HG02943 (cell line): ENCODE results near the gene ERBB4.

Experiments
- ATAC-seq: cut with Tn5 transposase; IDR thresholded peaks from one replicate; pipeline ENCODE4 v1.9.1; 2021; ENCODE audit warnings: mild to moderate bottlenecking, low read depth, moderate library complexity; ENCODE audit not compliant: unreplicated experiment

ERBB4 gene

DNA sequence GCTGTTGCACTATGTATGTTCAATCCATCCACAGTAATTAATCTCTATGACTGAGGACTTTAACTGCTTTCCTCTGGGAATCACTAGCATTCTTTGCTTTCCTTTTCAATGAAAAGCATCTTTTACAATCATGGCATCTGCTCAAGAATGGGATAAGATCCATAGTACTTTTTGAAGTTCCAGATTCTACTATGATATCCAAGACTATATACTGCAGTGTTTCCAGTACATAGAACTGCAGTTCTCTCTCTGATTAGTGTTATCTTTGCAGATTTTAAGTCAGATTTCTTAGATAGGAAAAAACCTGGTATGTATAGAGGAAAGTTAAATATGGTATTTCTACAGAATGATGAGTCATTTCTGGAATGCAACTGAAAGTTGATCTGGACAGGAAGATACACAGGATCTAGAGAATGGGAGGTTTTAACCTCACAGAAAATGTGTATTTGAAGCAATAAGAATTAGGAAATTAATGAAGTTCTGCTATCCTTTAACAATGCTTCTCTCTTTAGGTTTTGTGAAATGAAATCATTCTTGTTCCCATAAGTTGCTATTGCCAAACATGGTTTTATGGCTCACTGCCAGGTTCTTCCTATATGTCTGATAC, 670.7 kb downstream of the ERBB4 start:
- ATAC-seq = no peak

DNA sequence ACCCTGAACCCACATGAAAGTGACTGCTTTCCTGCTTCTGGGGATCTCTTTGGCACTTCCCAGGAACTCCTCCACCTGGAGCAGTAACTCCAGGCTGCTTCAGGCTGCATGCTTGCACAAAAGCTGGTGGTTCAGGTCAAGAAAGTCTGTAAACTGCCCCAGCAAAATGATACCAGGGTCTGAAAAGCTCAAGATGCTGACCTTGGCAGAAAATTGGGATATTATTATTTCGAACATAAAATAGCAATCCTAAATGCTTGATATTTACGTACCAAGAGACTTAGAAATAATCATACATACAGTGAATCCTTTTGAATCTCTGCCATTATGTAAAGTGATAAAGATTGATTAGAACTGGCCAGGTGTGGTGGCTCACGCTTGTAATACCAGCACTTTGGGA, 674.3 kb downstream of the ERBB4 start:
- ATAC-seq = no peak

DNA sequence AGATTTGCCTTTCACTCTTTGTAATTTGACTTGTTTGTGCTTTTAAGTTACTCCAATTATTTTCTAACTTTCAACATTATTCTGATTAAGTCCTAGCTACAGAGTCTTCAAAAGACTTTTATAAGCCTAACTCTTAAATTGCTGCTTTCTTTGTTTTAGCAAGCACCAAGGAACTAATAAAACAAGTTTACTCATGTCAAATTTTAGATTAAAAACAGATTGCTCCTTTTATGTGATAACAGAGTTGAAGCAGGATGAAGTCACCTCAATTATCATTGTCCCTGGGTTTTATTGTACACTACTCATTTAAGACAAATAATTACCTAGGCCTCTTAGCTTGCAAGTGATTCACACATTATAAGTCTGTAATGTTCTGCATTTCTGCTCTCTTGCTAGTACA, 678.4 kb downstream of the ERBB4 start:
- ATAC-seq = no peak

- ATAC-seq = no peak
Observed at GRCh38 chr2:211854832-211855231, 683.8 kb downstream of the ERBB4 start.

DNA sequence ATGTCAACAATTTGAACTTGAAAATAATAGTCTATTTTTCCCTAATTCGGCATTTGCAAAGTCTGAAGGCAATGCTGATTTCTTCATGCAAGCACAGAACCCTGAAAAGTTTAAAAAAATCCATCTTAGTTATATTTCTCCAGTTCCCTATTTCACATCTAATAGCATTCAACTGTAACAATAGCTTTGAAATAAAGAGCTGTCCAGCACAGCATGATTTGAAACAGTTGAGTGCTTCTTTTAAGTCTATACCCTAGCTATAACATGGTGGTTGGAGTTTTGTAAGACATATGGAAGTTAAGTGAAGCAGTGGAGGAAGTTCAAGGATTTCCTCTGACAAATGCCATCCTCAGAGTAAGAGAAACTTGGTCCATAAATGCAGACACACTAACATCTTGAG, 691.9 kb downstream of the ERBB4 start:
- no peak for ATAC-seq

- ATAC-seq = no peak
Observed at GRCh38 chr2:211846036-211846400, 692.6 kb downstream of the ERBB4 start.

GRCh38 chr2:211845338-211846035, 693.1 kb downstream of the ERBB4 start:
- ATAC-seq = no peak

GRCh38 chr2:211837706-211838105, 700.9 kb downstream of the ERBB4 start:
- ATAC-seq = no peak

DNA sequence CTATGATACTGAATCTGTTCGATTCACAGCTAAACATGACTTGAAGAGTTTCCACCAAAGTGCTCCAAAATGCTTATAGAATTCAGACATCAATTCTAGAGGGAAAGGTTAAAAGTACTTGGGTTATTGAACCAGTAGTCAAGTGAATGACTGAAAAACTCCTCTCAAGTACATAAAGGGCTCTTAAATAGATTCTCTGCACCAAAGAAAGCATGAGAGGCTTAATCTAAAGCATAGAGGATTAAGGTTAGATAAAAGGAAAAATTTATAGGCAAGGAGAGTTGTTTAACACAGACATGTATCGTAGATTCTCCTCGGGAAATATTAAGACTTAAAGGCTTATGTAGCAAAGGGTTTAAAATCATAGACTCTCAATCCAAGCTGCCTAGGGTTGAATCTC, 701.4 kb downstream of the ERBB4 start:
- ATAC-seq = no peak

DNA sequence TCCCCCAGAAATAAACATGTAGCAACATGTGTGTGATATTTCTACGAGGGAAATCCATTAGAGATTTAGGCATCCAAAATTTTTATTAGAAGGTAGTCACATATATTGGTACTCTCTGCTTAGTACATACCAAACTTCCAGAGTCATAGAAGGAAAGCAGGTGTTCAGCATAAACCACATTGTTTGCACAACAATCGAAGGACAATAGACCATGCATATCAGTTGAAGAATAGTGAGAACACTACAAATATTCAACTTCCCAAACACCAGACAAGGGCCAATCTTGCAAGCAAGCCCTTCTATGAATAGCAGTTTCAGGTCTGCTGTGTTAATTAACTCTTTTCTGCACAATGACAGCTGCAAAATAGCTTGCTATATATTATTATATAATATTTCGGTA, 702.2 kb downstream of the ERBB4 start:
- no peak for ATAC-seq

DNA sequence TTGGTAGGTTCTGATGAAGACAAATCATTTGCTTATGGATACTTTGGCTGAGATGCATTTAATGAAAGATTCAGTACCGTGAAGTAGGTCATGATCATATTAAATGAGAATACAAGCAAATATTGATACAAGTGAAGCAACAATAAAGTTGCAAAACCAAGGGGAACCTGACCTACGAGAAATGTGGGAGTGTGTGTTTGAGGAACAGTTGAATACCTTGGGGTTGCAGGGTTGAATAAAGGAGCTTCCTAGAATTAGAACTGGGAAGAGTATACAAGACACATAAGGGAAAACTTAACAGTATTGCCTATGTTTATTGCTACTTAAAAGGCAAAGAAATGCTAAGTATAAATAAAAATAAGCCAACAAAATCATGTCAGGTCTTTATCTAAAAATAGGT, 702.9 kb downstream of the ERBB4 start:
- no peak for ATAC-seq

- no peak for ATAC-seq
Observed at GRCh38 chr2:211833582-211834279, 704.9 kb downstream of the ERBB4 start.

GRCh38 chr2:211829725-211830124, 708.9 kb downstream of the ERBB4 start:
- no peak for ATAC-seq

DNA sequence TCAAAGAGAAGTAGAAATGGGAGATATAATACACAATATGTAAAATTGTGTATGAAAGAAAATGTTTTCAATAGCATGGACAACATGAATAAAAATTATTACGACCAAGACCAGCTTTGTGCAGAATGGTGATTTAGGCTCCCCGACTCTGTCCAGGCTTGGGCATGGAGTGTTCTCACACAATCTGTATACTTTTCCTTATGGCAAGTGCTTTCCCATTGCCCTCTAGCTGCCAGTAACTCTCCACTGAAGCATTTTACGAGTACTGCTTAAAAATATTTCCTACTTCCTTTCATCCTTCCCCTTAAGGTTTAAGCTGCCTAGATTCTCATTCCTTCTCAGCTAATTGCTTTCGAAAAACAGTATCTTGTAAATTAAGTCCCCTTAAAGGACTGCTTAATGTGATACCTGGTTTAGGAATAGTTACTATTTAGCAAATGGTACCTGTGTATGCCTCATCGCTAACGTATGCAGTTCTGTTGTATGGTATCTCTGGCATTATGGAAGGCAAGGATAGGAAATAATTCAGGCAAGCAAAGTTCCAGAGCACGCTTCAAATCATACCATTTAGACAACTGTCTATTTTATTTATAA, 714.6 kb downstream of the ERBB4 start:
- ATAC-seq = no peak

GRCh38 chr2:211822686-211823335, 715.8 kb downstream of the ERBB4 start:
- no peak for ATAC-seq

- no peak for ATAC-seq
Observed at GRCh38 chr2:211816754-211817153, 721.8 kb downstream of the ERBB4 start.

- ATAC-seq = no peak
Observed at GRCh38 chr2:211812587-211812986, 726.0 kb downstream of the ERBB4 start.

GRCh38 chr2:211802666-211803065, 735.9 kb downstream of the ERBB4 start:
- ATAC-seq = no peak

DNA sequence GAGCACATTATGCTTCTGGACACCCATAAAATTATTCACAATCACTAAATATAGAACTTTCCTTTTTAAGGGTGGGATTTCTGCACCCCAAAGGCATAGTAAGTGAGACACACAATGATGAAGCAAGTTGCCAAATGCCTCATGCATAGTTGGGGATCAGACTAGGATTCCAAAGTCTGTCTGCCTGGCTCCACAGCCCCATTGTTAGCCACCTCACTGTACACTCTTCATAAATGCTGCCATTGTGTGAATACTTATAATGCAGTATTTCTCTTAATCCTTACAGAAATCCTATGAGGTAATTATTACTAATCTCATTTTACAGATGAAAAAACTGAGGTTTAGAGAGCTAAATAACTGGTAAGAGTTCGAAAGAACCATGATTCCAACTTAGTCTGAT, 738.6 kb downstream of the ERBB4 start:
- ATAC-seq = no peak

DNA sequence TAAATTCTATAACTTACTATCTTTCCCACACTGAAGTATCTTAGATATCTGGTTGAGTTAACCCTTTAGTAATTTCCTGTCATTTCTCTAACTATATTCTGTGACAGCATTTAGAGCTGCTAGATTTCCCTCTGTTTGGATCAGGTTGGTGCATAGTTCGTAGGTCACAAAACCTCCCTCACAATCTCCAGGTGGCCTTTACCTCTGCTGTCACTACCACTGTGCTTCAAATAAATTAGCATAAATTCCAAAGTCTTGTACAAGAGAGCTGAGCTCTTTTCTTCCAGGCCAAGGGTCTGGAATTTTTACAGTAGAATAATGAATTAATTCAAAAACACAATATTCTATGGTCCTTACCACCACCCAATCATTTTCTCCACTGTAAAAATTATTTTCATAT, 739.7 kb downstream of the ERBB4 start:
- ATAC-seq = no peak

DNA sequence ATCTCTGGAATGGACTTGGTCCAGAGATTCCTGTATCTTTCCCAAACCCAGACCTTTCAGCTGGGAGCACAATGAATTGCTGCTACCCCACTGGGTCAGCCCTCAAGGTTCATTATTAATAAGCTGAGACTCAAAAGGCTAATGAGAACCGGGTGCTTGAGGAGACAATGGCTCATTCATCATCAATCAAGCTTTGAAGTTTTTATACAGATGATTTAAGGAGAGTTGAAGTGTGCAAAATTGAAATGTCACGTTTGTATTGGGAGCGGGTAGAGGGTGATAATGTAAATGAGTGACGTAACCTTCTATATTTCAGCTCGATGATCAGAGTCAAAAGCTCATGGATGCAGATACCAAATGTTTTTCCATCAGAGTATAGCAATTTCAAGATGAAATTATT, 744.9 kb downstream of the ERBB4 start:
- no peak for ATAC-seq
